ENCODE measurements around the gene BMP2K. TPM values are rescaled to one million over a fixed set of nuclear protein-coding genes. Genes with fewer than 3 reads are reported as not detected.

The BMP2K gene
- polyA plus RNA-seq, 12 donors: 13.7 to 35.9 (median 19.5) TPM; not detected in 1

GRCh38 chr4:78930016-78930629 is 154.0 kb downstream of the BMP2K start:
- no peak for DNase-seq

DNA sequence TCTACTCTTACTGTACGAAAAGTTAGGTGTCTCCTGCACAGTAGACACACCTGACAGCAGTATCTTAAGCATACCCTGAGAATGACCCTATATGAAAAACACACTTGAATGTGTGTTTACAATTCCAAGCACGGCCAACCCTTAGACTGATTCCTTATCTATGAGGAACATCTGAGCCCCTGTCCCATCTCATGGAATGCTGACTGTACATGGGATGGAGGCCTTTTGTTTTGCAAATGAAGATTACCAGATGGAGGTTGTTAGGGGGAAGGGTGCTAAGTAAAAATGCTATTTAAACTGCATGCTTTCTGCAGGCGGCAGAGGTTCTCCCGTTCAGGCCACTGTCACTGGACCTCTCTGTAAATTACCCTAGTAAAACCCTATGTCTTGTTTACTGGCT is 160.8 kb downstream of the BMP2K start:
- DNase-seq: no peak

DNA sequence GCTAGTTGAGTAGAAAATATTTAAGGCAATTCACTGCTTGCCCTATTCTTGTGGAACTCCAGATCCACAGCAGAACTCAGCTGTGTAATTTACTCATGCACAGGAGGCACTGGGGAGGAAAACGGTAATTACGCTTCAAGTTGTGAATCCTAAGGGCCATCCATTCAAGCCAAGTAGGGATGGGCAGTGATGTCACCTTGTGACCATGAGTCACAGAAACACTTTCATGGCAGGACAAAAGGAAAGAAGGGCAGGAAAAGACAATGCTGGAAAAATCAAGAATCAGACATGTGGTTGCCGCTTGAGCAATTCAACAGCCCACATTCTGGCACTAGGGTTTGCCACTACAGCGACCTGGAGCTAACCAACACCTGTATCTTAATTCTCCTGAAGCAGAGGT is 161.7 kb downstream of the BMP2K start:
- no peak for DNase-seq

DNA sequence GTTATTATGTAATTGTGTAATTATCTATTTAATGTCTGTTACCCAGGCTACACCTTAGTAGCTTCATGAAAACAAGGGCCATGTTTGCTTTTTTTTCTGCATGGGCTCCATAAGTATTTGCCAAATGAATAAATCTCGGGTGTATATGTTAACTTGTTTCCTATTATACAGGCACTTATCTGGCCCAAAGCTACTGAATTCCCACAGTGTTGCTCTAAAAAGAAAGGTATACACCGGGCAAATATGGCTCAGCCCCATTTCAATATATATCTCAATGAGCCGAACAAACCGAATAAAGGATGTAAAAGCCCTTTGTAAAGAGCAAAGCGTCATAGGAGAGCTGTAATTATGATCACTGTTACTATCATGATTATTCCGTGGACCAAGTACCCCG is 162.3 kb downstream of the BMP2K start:
- DNase-seq: no peak

DNA sequence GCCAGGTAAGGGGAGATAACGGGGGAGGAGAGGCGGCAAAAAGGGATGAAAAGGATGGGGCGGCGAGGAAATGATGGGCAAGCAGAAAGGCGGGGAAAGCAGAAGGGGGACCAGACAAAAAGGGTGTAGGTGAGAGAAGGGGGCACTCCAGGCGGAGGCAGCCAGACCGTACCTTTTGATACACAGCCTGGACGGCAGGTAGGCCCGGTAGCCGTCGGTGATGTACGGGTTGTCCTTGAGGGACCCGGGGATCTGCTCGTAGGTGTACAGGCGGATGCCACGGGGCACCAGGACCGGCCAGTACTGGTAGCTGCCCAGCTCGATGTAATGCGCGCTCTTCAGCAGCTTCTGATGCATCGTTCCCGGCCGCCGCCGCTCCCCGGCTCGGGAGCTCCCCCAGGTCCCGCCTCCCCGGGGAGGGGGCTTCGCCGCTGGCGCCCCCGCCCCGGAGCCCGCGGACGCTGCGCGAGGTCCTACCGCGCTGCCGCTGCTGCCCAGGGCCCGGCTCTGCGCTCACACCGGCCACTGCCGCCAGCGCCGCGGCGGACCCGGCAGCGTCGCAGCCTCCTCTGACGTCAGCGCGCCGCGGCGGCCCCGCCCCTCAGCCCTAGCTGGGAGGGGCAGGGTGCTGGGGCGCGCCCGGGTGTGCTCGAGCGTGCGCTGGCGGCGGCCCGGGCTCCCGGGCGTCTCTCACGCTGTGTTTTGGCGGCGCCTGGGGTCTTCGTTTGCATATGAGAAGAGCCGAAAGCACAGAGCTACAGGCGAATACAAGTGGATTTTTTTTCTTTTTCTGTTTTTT is 162.9 kb downstream of the BMP2K start, which contains the start of gene PAQR3:
Gene PAQR3, minus strand, starts transcription at position 571 of the 799 bp plus-strand sequence. Its CDS starts 214 bp downstream, at position 357.
- DNase-seq: peak; percentile 87

DNA sequence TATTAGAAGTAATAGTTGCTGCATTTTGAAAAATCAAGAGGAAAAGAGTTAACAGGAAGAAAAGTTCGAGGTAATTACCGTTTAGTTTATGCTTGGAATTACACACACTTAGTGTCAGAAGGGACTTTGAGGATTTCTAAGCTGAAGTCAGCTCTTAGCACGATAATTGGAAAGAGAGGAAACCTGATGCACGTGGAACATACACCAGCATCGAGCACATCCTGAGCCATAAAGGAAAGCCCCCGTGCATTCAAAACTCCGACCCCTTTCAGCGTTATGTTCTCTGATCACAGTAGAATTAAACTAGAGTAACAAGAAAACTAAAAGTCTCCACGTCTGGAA is 163.5 kb downstream of the BMP2K start:
- DNase-seq: no peak

DNA sequence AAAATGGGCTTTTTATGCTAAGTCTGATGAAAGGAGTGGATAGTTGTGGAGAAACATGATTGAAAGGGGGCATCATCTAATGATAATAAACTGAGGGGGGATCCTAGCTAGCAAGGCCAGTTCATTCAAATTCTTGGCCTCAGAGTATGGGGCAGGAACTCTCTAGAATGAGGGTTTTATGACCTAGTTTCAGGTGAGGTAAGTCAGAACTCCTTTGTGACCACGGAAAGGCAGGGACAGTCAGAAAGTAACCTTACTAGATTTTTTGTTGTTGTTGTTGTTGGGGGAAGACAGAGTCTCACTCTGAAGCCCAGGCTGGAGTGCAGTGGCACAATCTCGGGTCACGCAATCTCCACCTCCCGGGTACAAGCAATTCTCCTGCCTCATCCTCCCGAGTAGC is 164.6 kb downstream of the BMP2K start:
- no peak for DNase-seq

GRCh38 chr4:78944381-78944780 is 168.2 kb downstream of the BMP2K start:
- no peak for DNase-seq

DNA sequence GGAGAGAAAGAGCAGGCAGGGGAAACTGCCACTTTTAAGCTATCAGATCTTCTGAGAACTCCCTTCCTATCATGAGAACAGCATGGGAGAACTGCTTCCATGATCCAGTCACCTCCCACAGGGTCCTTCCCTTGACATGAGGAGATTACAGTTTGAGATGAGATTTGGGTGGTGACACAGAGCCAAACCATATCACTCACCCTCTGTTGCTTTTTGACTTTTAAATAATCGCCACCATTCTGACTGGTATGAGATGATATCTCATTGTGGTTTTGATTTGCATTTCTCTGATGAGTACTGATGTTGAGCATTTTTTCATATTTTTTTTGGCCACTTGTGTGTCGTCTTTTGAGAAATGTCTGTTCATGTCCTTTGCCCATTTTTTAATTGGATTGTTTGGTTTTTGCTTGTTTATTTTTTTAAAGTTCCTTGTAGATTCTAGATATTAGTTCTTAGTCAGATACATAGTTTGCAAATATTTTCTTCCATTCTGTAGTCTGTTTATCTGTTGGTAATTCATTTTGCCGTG is 169.6 kb downstream of the BMP2K start:
- no peak for DNase-seq

GRCh38 chr4:78949735-78950134 is 173.6 kb downstream of the BMP2K start:
- no peak for DNase-seq

GRCh38 chr4:78951862-78952472 is 175.8 kb downstream of the BMP2K start:
- peak; percentile 57 for DNase-seq

- DNase-seq: no peak
Measured at GRCh38 chr4:78953231-78953630, 177.1 kb downstream of the BMP2K start.

GRCh38 chr4:78953769-78954666 is 177.9 kb downstream of the BMP2K start:
- DNase-seq: no peak

GRCh38 chr4:78956975-78957374 is 180.8 kb downstream of the BMP2K start:
- no peak for DNase-seq

DNA sequence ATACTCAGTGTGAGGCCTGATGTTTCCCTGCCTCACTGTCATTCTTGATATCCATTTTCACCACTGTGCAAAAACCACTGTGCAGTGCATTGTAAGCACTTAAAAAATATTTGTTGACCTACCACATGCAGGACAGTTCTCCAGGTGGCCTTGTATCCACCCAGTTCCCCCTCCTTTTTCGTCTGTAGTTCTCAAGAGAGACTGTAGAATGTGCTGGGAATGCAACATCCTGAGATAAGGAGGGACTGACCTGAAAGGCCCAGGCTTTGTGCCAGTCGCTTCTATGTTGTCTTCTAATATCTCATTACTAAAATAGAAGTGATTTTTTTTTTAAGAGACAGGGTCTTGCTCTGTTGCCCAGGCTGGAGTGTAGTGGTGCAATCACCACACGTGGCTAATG is 184.8 kb downstream of the BMP2K start:
- DNase-seq: no peak

Other genes starting within 250 kb of the BMP2K start
- gene ANXA3, start 224.6 kb upstream of the BMP2K start, polyA plus RNA-seq (ENCODE audit: insufficient read length in 12 of 12): 10 to 100 TPM in 5 of 12 donors, 1 to 10 TPM in 6, not detected in 1; 6.7 to 70.7 (median 8.7) TPM
- 10 to 100 TPM in 9 of 12 donors, 1 to 10 TPM in 2, not detected in 1; 7.7 to 16.3 (median 11.7) TPM for gene PAQR3, start 163.1 kb downstream of the BMP2K start, polyA plus RNA-seq (ENCODE audit: insufficient read length in 12 of 12)

Measured in muscle of arm (tissue), 12 donors.